NCI-H82 treated with DMSO at 0.1 percent for 48 hours (cell line): ENCODE results near the gene ADAM33.

Experiments
- DNase-seq: peaks from one replicate; lab custom pipeline; 2025; ENCODE audit not compliant: unreplicated experiment; lab: John Stamatoyannopoulos, UW

ADAM33 gene, protein sequence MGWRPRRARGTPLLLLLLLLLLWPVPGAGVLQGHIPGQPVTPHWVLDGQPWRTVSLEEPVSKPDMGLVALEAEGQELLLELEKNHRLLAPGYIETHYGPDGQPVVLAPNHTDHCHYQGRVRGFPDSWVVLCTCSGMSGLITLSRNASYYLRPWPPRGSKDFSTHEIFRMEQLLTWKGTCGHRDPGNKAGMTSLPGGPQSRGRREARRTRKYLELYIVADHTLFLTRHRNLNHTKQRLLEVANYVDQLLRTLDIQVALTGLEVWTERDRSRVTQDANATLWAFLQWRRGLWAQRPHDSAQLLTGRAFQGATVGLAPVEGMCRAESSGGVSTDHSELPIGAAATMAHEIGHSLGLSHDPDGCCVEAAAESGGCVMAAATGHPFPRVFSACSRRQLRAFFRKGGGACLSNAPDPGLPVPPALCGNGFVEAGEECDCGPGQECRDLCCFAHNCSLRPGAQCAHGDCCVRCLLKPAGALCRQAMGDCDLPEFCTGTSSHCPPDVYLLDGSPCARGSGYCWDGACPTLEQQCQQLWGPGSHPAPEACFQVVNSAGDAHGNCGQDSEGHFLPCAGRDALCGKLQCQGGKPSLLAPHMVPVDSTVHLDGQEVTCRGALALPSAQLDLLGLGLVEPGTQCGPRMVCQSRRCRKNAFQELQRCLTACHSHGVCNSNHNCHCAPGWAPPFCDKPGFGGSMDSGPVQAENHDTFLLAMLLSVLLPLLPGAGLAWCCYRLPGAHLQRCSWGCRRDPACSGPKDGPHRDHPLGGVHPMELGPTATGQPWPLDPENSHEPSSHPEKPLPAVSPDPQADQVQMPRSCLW

DNA sequence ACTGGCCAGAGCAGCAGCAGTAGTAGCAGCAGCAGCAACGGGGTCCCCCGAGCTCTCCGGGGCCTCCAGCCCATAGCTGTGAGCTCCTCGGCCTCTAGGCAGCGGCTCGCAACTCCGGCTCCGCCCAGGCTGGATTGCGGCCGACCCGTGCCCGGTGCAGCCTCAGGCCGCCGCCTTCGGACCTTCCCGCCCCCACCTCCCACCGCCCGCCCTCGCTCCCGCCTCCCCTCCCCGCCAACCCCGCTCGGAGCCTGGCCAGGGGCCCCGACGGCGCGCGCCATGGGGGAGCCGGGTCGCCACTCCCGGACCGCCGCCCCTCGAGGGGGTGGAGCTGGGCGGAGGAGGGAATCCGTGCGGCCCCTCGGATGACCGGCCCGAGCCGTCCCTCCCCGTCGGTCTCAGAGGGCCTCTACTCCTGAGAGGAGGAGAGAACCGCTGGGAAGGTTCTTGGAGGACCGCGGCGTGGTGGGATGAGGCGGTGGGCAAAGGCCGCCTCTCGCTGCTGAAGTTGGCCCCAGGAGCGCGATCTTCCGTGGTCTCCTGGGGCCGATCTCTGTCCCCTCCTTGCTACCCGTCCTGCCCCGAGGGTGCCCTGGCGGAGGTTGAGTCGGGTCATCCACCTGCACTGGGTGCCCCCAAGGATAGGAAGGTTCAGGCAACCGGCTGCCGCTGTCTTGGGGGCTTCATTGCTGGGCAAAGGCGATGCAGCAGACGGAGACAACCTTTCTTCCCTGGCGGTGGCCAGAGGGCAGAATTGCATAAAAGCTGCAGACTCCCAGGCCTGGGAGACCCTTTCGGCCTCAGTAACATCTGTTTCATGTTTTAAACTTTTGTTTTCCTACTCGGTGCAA lies at the start of gene ADAM33:
Gene ADAM33, minus strand, starts transcription at position 80 of the 851 bp plus-strand sequence. Its CDS starts 6 bp downstream, at position 74.
- no peak for DNase-seq

GRCh38 chr20:3730803-3731672 lies 49.2 kb upstream of the ADAM33 start:
- DNase-seq = no peak

GRCh38 chr20:3729811-3730540 lies 48.2 kb upstream of the ADAM33 start:
- no peak for DNase-seq

DNA sequence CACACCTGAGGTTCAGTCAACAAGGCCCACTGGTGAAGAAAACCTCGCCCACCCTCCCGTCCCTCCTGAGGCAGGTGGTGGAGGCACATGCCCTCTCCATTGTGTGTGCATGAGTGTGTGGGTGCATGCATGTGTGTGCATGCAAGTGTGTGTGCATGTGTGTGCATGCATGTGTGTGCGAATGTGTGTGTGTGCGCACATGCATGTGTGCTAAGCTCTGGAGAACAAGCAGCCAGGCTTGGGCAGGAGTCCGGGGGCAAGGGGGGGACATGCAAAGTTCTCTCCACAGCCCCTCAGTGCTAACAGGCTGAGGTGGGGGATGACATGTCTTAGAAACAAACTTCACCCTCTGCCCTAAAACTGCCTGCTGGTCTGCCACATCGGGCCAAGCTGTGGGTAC lies 47.6 kb upstream of the ADAM33 start:
- DNase-seq = no peak

DNA sequence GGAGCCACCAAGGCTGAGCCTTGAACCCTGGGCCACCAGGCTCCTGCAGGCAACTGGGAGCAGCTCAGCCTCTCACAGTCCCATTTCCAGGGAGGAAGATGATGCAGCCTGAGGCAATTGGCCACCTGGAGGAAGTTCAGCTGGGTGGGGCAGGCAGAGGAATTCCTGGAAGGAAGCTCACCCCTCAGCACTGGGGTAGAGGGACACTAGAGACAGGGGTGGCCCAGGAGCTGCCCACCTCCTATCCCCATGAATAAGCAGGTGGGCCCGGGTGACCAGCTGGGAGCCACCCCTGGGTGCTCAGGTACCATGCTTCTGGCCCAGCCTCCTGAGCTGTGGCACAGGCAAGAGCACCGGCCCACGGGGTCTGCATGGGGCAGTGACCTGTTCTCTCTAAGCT lies 47.1 kb upstream of the ADAM33 start:
- no peak for DNase-seq

GRCh38 chr20:3728354-3728753 lies 46.5 kb upstream of the ADAM33 start:
- no peak for DNase-seq

DNA sequence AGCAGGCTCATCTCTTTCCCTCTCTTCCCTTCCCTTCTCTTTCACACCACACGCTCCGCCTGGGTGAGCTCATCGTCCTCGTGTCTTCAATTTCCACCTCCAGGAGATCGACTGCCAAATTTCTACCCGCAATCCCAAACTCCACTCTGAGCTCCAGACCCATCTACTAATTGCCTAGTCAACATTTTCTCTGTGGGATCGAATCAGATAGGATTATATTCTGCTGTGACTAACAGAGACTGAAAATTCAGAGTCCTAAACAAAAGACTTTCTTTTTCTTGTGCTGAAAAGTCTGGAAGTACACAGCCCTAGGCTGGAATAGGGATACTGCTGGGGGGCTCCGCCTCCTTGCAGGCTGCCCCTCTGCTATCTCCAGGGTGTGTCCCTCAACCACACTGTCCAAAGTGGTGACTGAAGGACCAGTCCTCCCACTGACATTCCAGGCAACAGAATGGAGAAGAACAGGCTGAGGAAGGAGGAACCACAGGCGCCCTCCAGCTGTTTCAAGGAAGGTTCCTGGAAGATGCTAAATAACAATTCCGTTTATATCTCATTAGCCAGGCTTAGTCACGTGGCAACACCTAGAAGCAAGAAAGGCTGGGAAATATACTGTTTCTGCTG lies 45.7 kb upstream of the ADAM33 start:
- DNase-seq = no peak

- DNase-seq = no peak
Measured at GRCh38 chr20:3724356-3724755, 42.5 kb upstream of the ADAM33 start.

DNA sequence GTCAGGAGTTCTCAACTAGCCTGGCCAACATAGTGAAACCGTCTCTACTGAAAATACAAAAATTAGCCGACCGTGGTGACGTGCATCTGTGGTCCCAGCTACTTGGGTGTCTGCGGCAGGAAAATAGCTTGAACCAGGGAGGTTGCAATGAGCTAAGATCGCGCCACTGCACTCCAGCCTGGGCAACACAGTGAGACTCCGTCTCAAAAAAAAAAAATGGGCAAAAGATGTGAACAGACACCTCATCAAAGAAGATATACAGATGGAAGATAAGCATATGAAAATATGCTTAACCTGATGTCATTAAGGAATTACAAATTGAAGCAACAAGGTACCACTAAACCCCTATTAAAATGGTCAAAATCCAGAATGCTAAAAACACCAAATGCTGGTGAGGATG lies 41.5 kb upstream of the ADAM33 start:
- no peak for DNase-seq

DNA sequence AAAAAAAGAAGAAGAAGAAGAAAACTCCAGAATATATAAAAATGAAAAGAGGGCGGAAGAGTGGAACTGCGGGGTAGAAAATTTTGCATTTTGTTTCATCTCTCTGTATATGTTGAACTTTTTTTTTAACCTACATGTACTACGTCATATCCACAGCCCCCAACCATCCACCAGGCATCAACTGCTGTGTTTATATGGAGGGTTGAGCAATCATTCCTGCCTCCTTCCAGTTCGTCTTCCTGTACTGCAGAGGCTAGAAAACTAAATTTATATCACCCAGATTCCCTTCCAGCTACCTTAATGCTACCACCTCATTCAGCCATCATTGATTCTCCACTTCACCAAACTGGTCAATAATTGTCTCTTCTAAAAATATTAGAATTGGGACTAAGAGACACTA lies 40.1 kb upstream of the ADAM33 start:
- DNase-seq = no peak

DNA sequence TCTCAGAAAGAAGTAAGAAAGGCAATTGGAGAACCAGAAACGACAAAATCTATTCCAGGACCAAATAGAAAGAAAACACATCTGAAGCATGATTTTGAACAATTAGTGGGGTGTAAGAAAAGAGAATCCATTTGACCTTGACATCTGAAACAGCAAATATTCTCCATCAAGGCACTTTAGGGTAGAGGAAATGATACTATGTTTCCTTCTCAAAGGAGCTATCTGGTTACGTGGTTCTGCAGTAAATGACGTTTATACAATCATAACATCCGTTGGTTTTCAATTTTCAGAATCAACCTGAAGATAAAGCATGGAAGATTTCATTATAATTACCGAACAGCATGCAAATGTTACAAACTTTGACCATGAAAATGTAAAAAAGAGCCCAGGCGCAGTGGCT lies 38.8 kb upstream of the ADAM33 start:
- no peak for DNase-seq

DNA sequence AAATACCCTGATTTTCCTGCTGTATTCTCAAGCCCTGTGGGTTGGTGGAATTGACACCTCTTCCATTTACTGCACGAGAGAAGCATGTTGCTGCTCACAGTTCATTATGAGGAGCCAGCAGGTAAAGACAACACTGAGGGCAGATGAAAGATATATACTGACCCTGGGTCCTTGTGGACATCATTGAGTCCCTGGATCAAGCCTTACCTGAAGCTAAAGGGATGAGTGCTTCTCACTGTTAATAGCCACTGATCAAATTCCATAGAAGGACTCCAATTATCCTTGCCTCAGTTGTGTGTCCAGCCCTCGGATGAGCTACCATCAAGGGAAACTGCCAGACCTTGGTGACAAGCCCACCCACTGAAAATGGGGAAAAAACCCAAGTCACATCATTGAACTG lies 38.3 kb upstream of the ADAM33 start:
- DNase-seq = no peak

DNA sequence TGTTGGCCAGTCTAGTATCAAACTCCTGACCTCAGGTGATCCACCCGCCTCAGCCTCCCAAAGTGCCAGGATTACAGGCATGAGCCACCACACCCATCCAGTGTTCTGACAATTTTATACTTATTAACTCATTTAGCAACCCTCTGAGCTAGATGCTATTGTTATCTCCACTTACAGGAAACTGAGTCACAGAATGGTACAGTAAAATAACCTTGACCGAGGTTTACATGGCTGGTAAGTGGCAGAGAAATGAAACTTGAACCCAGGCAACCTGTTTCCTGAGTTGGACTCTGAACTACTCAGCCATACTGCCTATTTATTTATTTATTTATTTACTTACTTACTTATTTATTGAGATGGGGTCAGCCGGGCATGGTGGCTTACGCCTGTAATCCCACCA lies 37.2 kb upstream of the ADAM33 start:
- no peak for DNase-seq

DNA sequence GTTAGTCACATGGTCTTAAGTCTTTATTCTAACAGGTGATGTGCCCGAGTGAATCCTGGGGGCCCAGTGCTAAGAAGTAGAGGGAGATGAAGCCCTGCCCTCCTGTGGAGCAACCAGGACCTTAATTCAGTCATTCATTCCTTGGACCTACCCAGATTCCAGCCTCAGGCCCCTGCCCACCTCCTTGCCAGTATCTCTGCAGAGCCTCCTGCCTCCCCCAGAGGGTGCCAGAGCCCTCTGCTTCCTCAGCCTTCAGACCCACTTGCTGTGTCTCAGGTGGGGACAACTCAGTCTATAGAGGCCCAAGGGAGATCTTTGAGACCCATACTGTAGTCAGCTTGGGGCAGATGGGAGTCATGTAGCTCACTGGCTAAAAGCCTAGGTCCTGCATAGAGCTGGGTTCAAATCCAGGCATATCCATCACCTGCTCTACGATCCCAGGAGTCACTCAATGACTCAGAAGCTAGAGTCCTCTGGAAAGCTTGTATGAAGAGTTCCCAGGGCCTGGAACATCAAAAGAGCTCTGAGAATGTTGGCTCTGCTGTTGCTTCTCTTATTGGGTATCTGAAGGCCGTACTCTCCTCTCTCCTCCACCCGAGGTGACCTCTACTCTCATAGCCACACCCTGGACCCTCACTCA lies 34.5 kb upstream of the ADAM33 start:
- peak; percentile 12 for DNase-seq

DNA sequence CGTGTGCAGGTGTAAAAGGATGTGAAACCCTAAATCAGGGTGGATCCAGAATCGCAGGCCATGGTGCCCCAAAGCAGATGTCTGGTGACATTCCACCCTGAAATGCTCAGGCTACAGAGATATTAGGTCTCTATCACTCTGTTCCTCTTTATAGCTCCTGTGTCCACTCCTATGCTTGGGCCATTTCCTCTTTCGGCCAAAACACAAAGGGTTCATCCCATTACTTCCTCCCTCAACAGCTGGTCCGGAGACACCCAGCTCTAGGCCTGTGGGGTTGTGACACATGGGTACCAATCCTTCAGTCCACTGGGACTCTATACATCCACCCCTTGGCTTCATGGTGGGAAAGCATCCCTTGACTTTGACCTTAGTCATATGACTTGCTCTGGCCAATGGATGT lies 32.3 kb upstream of the ADAM33 start:
- DNase-seq = no peak

- no peak for DNase-seq
Measured at GRCh38 chr20:3712279-3712873, 30.6 kb upstream of the ADAM33 start, which contains the start of gene SIGLEC1. TSS of gene SIGLEC1 (minus strand) at chr20:3712600. CDS start at chr20:3707128, 5,472 bp downstream.

GRCh38 chr20:3711484-3711941 lies 29.7 kb upstream of the ADAM33 start:
- DNase-seq = no peak
